Testis (tissue), 3 donors: ENCODE results near the gene CTDNEP1. TPM values are rescaled to one million over a fixed set of nuclear protein-coding genes. Genes with fewer than 3 reads are reported as not detected.

ENCODE experiments used
- DNase-seq: peaks from one replicate; pipeline ENCODE4 v3.0.0-alpha.2; 2019
- H3K27ac ChIP-seq, 2 donors: fragments of 200-600 bp; sonication (generic); one replicate each; pipeline ENCODE4 v1.5.1; 2019
- H3K27me3 ChIP-seq: fragments of 200-600 bp; sonication (generic); one replicate; pipeline ENCODE4 v1.5.1; 2019
- H3K36me3 ChIP-seq: fragments of 200-600 bp; sonication (generic); one replicate; pipeline ENCODE4 v1.5.1; 2017; ENCODE audit warnings: low read depth; ENCODE audit errors: missing control alignments
- H3K4me1 ChIP-seq: fragments of 200-600 bp; sonication (generic); one replicate; pipeline ENCODE4 v1.5.1; 2019
- H3K4me3 ChIP-seq, 2 donors: fragments of 200-600 bp; sonication (generic); one replicate each; pipeline ENCODE4 v1.5.1; 2017 to 2019
- H3K9me3 ChIP-seq: fragments of 200-600 bp; sonication (generic); one replicate; pipeline ENCODE4 v1.5.1; 2017
- CTCF ChIP-seq, 3 experiments: fragments of 450-650 bp in 2 of 3; fragments of 200-600 bp in 1 of 3; sonication (generic) in 1 of 3; IDR thresholded peaks; one replicate each; pipeline ENCODE4 v1.5.1; 2016 to 2019; ENCODE audit warnings: antibody characterized with exemption in 3 of 3, mild to moderate bottlenecking in 2 of 3, moderate library complexity in 1 of 3
- POLR2A ChIP-seq: fragments of 450-650 bp; IDR thresholded peaks from one replicate; pipeline ENCODE4 v1.6.1; 2017; ENCODE audit warnings: antibody characterized with exemption, mild to moderate bottlenecking, moderate library complexity
- WGBS, 2 donors: methylation state at CpG; one replicate each; pipeline ENCODE4 v1.1.5; 2018; 5-methylcytosine and 5-hydroxymethylcytosine counted together
- intact Hi-C: fragments of 100-400 bp; cut with DNase I; formaldehyde crosslinking; loops from one replicate; pipeline ENCODE4 v1.15.1; 2023; ENCODE audit warnings: low total_unique reads
- polyA plus RNA-seq: library from polyadenylated mRNA; stranded (reverse); fragments of 350-450 nt; fragmentation: Illumina TruSeq; extraction: RNeasy Lipid Tissue Mini Kit (QIAGEN cat#74804); gene quantifications from one replicate; pipeline ENCODE4 v1.2.3, GENCODE V29; 2014; ENCODE audit warnings: low read depth, low replicate concordance; ENCODE audit not compliant: insufficient read depth
- total RNA-seq, 2 donors: library from RNA; depleted of rRNA; stranded (reverse); fragments of >200 nt; gene quantifications; one replicate each; pipeline ENCODE4 v1.2.3, GENCODE V29; 2016

The CTDNEP1 gene
- total and polyA plus RNA-seq, 3 donors from 2014 or later: 86.4 to 138 (median 94.0) TPM

GRCh38 chr17:7280519-7281073 is 29.1 kb upstream of the CTDNEP1 start:
- H3K9me3 ChIP-seq: no peaks in the 10 kb centered on the region
- no peaks in the 10 kb centered on the region for H3K36me3 ChIP-seq
- H3K4me1 ChIP-seq: peaks cover 12% of the 10 kb centered on the region
- TF ChIP-seq CTCF (IDR thresholded peaks at IDR 0.05) (peak; percentile 76 to 98 (median 82)), POLR2A (no peak)
- intact Hi-C loops: no loop called here
- peak overlapping the region; percentile 82 to 83 for H3K27ac ChIP-seq
- DNase-seq: peak; percentile 89
- peak overlapping the region; percentile 49 to 60 for H3K4me3 ChIP-seq
- no peaks in the 10 kb centered on the region for H3K27me3 ChIP-seq
- 0 to 1% methylated on average over 20 to 29 of the region's 29 CpGs for WGBS, 2 donors

GRCh38 chr17:7279448-7279847 is 27.9 kb upstream of the CTDNEP1 start:
- intact Hi-C loops: no loop called here
- no peaks in the 10 kb centered on the region for H3K27me3 ChIP-seq
- no peaks in the 10 kb centered on the region for H3K36me3 ChIP-seq
- peaks cover 12% of the 10 kb centered on the region for H3K4me1 ChIP-seq
- no peaks in the 10 kb centered on the region for H3K9me3 ChIP-seq
- TF ChIP-seq POLR2A: no peak
- TF ChIP-seq CTCF (IDR thresholded peaks at IDR 0.05): no peak
- no peak for DNase-seq
- no peak overlapping the region for H3K27ac ChIP-seq
- WGBS, 2 donors: 88 to 89% methylated on average over 8 of the region's 8 CpGs
- no peak overlapping the region for H3K4me3 ChIP-seq

GRCh38 chr17:7266784-7267183 is 15.2 kb upstream of the CTDNEP1 start:
- WGBS, 2 donors: 43 to 83% methylated on average over 1 of the region's 1 CpG
- H3K36me3 ChIP-seq: no peaks in the 10 kb centered on the region
- no peak overlapping the region for H3K27ac ChIP-seq
- DNase-seq: no peak
- H3K9me3 ChIP-seq: no peaks in the 10 kb centered on the region
- H3K27me3 ChIP-seq: no peaks in the 10 kb centered on the region
- TF ChIP-seq CTCF (IDR thresholded peaks at IDR 0.05) (no peak), POLR2A (no peak)
- H3K4me1 ChIP-seq: no peaks in the 10 kb centered on the region
- H3K4me3 ChIP-seq: no peak overlapping the region
- intact Hi-C loops: no loop called here

GRCh38 chr17:7263801-7264078 is 12.2 kb upstream of the CTDNEP1 start:
- H3K36me3 ChIP-seq: no peaks in the 10 kb centered on the region
- 28 to 53% methylated on average over 4 of the region's 4 CpGs for WGBS, 2 donors
- TF ChIP-seq POLR2A (no peak), CTCF (IDR thresholded peaks at IDR 0.05) (no peak)
- no peaks in the 10 kb centered on the region for H3K9me3 ChIP-seq
- H3K4me3 ChIP-seq: no peak overlapping the region
- H3K4me1 ChIP-seq: peaks cover 8% of the 10 kb centered on the region
- DNase-seq: no peak
- intact Hi-C loops: no loop called here
- H3K27ac ChIP-seq: no peak overlapping the region
- no peaks in the 10 kb centered on the region for H3K27me3 ChIP-seq
